NK-92 (cell line): Measurements from ENCODE around the gene VPS11.
"Not testable (repeated sequence)": the region's sequence is repeated elsewhere in the genome, so short reads cannot be mapped to it uniquely, and the experiment has no call there.

Experiments
- DNase-seq: peaks from one replicate; lab custom pipeline; 2025; ENCODE audit not compliant: unreplicated experiment; lab: John Stamatoyannopoulos, UW

VPS11 gene

GRCh38 chr11:119034813-119035212 lies 32.8 kb upstream of the VPS11 start:
- no peak for DNase-seq

- DNase-seq = no peak
Measured at GRCh38 chr11:119038884-119039283, 28.7 kb upstream of the VPS11 start.

- DNase-seq = not testable (repeated sequence)
Measured at GRCh38 chr11:119039471-119039870, 28.1 kb upstream of the VPS11 start.

- DNase-seq = no peak
Measured at GRCh38 chr11:119041821-119042514, 25.6 kb upstream of the VPS11 start.

- DNase-seq = no peak
Measured at GRCh38 chr11:119042927-119043326, 24.7 kb upstream of the VPS11 start.

- DNase-seq = no peak
Measured at GRCh38 chr11:119044708-119045107, 22.9 kb upstream of the VPS11 start.

- DNase-seq = no peak
Measured at GRCh38 chr11:119046489-119046888, 21.1 kb upstream of the VPS11 start.

GRCh38 chr11:119047205-119047604 lies 20.4 kb upstream of the VPS11 start:
- no peak for DNase-seq

- no peak for DNase-seq
Measured at GRCh38 chr11:119048644-119049043, 19.0 kb upstream of the VPS11 start.

DNA sequence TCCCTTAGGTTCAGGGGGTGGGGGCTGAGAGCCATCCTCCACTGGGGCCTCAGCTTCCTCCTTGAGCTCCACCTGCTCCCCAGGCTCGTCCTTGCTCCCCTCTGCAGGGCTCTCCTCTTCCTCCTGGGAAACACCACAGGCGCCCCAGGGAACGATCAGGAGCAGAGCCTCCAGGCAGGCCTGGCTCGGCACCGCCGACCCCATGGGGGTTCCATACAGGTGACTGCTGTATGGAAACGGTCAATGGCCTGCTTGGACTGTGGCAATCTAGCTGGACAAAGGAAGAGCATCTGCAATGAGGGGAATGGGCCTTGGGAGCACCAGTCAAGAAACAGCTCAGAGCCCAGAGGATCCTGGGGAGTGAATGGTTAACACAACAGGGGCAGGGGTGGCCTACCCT lies 18.5 kb upstream of the VPS11 start:
- no peak for DNase-seq

GRCh38 chr11:119051440-119052162 lies 16.0 kb upstream of the VPS11 start:
- no peak for DNase-seq

DNA sequence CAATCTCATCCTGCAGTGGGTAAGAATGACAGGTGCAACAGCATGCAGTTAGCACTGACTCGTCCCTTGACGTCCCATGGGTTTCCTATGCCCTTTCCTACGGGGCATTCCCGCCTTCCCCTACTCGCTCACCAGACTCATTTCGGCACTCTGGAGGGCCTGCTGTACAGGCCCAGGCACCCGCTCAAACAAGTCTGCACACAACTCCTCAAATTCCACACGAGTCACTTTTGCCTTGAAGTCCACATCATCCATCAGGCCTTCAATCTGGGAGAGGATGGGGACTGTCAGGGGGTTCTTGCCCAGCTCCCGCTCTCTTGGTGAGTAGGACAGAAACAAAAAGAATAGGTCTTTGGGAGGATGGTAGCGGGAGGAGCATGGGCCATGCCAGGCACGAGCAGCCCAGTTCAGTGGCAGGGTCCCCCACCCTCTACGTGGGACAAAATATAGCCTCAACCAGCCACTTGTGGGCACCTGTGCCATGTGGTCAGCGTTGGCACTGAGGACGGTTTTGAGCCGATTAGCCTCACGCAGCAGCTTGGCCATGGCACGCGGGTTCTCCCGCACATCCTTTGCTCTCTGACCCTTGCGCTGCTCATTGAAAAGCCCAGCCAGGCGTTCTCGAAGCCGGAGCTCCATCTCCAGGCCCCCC lies 15.3 kb upstream of the VPS11 start:
- no peak for DNase-seq

DNA sequence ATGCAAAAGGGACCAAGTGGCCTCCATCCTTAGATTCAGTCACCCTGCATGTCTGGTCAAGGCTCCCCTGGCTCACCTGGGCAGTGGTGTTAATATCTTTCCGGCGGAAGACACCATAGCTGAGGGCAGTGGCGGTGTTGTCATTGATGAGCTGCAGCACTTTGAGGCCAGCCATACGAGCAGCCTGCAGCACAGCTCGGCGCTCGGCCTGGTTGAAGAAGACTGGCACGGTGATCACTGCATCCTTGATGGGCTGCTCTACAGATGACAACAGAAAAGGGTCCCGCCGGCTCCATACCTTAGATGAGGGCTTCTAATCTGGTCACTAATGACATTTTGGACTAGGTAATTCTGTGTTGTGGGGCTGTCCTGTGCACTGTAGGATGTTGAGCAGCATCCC lies 13.2 kb upstream of the VPS11 start:
- no peak for DNase-seq

DNA sequence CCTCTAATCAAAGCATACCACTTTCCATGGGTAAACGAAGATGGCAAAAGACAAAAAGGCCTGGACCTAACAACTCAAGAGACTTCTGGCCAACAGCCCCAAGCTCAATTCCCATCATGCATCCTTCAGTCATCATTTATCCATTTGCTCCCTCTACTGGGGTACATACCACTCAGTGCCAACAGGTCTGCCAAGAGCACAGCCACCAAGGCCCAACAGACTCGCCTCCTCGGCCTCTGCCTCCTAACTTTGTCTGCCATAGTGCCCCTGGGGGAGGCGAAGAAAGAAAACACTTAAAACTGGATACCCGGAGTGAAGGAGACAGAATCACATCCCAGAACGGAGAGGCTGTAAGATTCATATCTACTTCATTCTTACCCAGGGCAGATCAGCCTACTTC lies 11.7 kb upstream of the VPS11 start:
- DNase-seq = no peak

- no peak for DNase-seq
Measured at GRCh38 chr11:119056421-119056999, 11.1 kb upstream of the VPS11 start.

DNA sequence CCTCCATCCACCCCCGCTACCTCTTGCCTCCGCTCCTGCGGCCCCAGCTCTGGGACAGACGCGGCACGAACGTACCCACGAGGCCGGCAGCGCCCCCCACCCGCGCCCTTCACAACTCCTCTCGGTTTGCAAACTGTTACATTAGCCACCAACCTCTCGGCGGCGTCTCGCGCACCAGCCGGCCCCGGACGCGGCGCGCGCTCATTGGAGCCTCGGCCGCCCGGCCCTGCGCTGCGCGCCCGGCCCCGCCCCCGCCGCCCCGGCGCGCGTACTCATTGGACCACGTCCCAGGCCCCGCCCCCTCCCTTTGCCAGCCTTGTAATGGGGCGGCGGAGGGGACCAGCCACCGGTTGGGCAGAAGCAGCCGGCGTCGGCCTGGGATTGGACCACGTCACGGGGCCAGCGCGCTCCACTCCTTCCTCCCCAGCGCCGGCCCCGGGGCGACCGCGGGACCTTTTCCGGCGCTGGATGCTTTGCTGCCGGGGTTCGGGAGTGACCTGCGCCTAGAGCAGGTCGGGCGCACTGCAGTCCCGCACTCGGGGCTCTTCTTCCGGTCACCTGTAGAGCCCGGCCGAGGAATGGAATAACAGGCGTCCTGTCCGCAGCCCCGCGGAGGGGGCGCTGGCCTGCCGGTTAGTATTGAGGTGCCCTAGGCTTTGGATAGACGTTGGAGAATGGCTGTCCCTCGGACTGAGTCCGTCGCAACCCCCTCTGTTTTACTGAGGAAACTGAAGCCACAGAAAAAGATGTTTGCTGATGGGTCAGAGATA lies 10.4 kb upstream of the VPS11 start, which contains the start of gene HYOU1:
Gene HYOU1 (minus strand): TSS at position 206 of the 770 bp plus-strand sequence. CDS start 1,045 bp downstream, outside the sequence.
- peak; percentile 76 for DNase-seq

- DNase-seq = not testable (repeated sequence)
Measured at GRCh38 chr11:119059128-119059527, 8.5 kb upstream of the VPS11 start.

GRCh38 chr11:119061256-119061655 lies 6.4 kb upstream of the VPS11 start:
- DNase-seq = no peak

- DNase-seq = no peak
Measured at GRCh38 chr11:119062779-119063178, 4.8 kb upstream of the VPS11 start.

DNA sequence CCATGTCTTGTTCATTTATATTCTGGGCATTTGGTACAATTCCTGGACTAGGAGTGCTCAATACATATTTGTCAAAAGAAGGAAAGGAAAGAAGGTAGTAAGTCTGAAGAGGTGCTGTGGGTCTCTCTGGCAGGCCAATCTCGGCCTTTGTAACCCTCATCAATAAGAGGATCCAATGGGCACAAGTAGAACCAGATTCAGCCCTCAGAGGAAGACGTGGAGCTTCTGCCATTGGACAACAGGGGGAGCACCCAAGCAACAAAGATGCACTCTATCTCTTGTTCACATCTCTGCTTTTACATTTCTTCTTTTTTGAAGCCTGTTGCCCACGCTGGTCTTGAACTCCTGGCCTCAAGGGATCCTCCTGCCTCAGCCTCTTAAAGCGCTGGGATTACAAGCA lies 2.2 kb upstream of the VPS11 start:
- DNase-seq = no peak

DNA sequence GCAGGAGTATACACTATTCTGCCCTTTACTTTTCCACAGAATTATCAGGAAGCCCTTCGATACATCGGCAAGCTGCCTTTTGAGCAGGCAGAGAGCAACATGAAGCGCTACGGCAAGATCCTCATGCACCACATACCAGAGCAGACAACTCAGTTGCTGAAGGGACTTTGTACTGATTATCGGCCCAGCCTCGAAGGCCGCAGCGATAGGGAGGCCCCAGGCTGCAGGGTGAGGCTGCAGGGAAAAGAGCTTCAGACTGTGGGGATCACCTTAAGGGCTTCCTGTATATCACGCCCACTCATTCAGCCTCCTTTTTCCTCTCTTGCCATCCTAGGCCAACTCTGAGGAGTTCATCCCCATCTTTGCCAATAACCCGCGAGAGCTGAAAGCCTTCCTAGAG lies 10.2 kb downstream of the VPS11 start:
- DNase-seq = no peak
